Germinal center (tissue), 1 donor: ENCODE measurements around the gene AGFG1.
"Not testable (repeated sequence)": the region's sequence is repeated elsewhere in the genome, so short reads cannot be mapped to it uniquely, and the experiment has no call there.

Experiments
- DNase-seq: peaks from one replicate; pipeline ENCODE4 v3.0.0; 2012; ENCODE audit warnings: mixed read lengths, low spot score

Gene AGFG1

DNA sequence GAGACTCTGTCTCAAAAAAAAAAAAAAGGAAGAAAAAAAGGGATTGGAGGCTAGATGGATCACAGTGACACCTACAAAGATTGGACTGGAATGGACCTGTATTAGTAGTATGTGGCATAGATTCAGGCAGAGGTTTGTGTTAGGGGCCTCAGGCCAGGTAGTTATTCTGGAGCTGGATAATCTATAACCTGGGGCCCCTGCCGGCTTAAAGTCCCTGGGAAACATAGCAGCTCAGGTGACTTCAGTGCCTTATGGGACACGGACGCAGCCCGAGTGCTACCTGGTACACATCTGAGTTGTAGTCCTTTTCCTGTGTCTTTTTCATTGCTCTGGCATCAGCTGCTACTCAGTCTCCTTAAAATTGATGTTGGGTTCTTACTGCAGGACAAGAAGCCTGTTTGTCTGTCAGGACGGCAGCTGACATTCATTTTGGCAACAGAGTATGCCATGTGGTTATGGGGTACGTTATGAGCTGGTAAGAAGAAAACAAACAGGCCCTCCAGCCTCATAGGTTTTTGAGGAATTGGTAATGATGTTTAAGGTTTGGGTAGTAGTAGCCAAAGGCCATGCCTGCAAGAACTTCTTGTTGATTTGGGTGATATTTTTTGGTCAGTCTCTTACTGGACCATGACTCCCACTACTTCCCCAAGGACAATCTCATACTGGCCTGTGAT lies 27.8 kb downstream of the AGFG1 start:
- no peak for DNase-seq

DNA sequence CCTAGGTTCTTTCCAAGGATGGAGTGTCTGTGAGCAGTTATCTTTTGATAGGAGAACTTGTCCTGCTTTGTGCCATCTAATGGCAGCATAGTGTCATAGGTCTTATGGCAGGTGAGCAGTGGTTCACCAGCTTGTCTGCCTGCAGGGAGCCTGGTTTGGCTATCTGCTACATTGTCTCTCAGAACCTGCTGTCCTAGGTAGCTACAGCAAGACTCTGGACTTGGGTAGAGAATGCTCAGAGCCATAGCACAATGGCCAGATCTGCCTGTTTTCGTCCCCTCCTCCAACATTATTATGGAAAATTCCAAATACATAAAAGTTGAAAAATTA lies 28.3 kb downstream of the AGFG1 start:
- no peak for DNase-seq

DNA sequence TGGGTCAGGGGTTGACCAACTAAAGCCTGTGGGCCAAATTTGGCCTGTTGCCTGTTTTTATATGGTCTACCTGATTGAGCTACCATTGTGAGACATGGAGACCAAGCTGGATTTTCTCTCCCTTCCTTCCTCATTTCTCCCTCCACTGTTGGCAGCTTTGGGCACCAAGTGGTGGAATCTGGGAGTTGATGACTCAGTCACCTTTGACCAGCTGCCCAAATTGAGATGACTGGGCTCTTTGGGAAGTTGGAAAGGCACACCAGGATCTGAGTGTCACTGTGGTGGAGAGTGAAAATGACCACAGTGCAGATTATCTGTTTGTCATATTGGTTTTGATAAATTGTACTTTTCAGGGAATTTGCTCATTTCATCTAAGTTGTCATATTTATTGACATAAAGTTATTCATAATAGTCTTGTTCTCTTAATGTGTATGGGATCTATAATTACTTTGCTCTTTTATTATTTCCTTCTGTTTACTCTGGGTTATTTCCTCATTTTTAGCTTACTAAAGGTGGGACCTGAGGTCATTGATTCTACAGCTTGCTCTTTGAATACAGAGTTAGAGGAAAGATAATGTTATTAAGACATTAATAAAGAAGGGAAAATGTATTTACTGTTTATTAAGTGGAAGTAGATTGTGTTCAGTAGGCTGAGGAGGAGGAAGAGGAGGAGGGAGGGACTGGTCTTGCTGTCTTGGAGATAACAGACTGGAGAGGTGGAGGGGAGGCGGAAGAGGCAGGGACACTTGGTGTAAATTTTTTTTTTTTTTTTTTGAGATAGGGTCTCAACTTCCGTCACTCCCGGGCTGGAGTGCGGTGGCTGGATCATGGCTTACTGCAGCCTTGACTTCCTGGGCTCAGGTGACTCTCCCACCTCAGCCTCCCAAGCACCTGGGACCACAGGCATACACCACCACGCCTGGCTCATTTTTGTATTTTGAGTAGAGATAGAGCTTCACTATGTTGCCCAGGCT lies 31.8 kb downstream of the AGFG1 start:
- no peak for DNase-seq

DNA sequence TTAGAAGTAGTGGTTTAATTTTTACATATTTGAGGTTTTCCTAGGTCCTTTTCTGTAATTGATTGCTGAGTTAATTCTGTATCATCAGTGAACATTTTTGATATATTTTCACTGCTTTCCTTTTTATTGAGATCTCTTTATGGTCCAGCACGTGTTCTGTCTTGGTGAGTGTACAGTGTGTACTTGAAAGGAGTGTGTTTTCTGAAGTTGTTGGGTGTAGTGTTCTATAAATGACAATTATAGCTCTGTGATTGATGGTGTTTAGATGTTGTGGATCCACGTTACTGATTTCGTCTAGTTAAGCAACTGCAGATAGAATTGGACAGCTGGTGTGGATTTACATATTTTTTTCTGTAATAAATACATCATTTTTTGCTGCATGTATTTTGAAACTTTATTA lies 32.7 kb downstream of the AGFG1 start:
- DNase-seq, result no peak

DNA sequence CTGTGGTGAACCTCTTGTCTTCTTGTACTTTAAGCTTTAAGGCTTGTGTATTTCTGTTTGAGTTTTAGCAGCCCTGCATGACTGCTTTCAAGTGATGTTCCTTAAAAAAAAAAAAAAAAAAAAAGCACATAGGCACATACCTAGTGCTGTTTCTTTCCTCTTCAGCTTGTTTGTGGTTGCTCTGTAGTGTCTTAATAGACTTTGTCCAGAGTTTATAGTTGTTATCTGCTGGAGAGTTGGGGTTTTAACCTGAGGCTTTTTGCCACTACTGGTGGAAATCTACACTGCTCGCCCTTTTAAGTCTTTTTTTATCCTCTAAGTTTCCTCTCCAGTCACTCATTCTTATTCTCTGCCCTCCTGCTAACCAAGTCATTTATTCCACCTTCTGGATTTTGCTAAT lies 34.5 kb downstream of the AGFG1 start:
- no peak for DNase-seq

DNA sequence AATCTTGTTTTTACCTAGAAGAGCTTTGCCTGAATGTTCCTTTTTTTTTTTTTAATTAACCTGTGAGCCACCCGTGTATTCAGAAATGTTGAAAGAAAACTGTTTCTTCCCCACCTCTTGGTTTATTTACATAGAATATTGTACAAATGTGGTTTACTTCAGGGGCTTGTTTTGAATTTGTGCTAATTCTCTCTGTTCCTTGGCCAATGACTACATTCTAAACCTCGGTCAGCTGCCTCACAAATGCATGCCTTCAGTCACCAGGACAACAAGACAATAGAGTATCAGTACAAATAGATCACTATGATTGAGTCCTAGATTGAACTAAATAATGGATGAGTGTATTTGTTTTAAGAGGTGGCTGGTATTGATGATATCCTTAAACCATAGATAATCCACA lies 36.0 kb downstream of the AGFG1 start:
- DNase-seq, result peak; percentile 14

DNA sequence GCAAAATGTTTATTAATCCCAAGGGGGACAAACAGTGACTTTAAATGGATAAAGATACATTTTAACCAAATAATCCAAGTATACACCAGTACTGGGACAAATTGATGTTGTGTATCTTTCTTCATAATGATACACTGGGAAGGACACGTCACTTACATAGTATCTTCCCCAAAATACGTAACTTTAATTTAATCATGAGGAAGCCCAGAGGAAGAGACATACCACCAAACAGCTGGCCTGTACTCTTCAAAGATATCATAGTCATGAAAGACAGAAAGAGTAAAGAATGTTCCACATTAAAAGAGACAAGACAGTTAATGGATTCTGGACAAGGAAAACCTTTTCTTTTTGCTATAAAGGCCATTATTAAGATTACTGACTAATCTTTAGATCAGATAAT lies 37.1 kb downstream of the AGFG1 start:
- no peak for DNase-seq

DNA sequence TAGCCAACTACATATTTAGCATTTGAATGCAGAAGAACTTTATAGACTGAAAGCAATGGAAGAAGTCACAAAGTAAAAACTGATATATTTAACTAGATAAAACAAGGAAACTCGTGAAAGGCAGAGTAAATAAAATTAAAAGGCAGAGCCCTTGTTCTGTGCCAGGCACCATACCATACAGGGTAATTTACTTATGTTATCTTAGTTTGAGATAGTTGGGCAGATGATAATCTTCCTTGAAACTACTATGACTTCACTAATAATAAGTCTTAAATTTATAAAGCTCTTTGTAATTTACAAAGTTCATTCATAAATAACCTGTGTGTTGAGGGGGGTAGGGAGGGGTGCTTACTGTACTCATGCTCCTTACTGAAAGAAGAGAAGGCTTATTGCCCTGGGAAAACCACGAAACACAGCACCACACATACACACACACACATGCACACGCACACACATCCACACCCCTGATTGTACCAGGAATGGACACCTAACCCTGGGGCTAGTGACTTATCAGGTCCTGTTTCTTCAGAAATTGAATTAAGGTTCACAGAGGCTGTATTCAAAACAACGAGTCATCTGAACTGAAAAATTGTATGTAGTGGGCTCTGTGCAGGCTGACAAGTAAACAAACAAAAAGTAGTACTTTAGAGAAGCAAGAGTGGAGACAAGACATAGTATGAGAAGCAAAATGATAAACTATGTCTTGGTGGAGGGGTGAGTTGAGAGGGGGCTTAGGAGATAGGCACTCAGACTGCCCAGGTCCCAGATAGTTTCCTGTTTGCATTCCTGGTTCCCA lies 38.1 kb downstream of the AGFG1 start:
- DNase-seq, result no peak

DNA sequence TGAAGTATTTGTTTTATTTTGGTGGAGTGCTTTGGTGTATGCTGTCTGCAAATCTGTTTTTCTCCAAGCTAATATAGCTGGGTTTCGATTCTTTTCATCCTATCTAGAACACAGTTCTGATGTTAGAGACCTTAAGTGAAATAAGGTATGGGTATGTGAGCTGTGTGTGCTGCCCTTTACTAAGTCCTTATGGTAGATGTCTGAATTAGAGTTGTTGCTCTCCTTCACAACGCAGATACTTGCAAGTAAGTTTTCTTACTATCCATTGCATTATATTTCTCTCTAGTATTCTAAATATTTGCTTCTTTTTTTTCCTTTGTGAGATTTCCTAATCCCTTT lies 38.6 kb downstream of the AGFG1 start:
- no peak for DNase-seq

DNA sequence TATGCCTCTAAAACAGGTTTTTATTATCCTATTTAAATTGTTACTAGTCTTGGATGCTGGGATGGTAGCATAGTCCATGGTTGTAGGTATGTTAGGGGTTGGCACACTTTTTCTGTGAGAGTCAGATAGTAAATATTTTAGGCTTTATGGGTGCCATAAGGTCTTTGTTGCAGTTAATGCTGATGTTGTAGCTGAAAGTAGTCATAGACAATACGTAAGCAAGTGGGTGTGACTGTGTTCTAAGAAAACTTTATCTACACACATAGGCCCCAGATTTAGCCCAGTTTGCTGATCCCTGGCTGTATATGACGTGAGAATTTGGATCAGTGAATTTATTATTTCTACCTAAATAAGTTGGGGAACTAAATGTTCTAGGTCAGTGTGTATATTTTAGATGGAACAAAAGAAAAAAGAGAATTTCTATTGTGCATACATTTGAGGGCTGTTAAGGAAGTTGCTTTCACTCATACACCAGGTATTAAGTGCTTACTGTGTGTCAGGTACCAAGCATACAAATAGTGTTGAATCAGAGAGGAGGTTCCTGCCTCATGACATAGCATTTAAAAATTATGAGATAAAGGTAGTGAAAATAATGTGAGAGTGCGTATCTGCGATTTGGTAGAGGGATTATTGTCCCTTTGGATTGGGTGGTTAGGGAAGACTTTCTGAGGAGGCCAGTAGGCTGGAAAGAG lies 39.4 kb downstream of the AGFG1 start:
- no peak for DNase-seq

DNA sequence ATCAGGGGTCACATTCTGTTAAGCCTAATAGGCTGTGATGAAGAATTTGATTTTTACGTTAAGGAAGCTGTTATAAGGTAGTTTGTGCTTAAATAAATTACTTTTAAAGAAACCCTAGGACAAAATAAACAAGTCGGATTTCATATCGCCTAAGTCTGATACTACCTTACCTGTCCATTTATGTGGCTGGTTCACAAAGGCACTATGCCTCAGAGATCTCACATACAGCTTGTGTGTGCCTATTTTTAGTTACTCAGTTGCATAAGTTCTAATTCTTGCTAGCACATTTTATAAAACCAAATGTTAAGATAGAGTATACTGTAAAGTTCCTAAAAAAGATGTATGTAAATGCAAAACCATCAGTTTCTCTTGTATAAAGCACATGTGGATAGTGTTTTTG lies 40.0 kb downstream of the AGFG1 start:
- DNase-seq, result no peak

DNA sequence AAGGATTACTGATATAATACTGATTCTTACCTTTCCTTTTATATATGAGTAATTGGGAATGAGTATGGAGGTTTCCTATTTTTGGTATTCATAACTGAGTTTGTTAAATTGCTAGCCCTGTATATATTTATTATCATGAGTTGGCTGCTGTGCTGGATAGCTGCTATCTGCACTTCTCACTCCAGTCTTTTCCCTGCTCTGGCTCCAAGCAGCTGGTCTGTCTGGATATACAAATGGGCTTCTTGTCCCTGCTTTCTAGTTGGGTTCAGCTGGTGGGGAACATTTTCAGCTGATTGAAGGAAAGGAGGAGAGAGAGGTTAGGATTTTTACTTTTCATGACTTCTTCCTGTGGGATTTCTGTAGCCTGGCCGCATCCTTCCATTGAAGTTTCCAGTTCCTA lies 41.2 kb downstream of the AGFG1 start:
- no peak for DNase-seq

DNA sequence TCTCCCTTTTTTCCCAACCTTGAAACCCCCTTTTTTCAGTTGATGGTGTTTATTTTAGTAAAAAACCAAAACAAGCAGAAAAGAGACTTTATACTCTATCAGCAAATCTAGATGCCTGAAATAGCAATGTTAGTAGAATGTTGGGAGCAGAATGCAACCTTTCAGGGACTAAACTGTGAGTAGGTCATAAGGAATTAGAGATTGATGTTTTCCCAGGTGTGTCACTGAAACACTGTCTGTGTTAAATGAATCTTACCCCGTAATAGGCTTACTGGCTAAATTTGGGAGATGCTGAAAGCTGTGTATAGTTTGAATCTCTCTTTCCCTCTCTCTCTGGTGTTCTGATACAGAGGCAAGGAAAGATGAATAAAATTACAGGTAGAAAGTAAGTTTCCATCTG lies 43.8 kb downstream of the AGFG1 start:
- DNase-seq, result no peak

DNA sequence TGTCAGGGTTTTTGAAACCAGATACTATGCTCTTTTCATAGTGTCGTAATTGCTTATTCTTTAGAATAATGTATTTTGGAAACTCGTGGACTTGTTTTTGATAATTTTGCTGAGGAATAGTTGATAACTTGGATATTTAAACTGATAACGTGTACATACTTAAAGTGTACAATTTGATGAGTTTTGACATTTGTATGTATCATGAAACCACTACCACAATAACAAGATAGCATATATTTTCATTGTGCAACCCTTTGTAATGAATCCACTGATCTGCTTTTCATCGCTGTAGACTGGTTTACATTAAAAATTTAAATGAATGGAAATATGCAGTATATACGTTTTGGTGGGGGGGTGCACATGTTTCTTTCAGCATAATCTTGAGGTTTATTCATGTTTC lies 45.8 kb downstream of the AGFG1 start:
- DNase-seq, result no peak

DNA sequence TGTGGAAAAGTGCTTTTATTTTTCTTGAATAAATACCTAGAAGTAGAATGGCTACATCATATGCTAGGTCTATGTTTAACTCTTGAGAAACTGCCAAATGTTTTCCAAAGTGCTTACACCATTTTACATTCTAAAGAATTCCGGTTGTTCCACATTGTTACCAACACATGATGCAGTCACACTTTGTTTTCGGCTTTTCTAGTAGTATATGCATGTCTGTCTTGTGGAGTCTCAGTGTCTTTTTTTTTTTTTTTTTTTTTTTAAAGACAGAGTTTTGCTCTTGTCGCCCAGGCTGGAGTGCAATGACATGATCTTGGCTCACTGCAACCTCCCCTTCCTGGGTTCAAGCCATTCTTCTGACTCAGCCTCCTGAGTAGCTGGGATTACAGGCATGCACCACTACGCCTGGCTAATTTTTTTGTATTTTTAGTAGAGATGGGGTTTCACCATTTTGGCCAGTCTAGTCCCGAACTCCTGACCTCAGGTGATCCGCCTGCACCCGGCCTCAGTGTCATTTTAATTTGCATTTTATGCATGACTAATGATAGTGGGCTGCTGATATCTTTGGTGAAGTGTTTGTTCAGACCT lies 46.4 kb downstream of the AGFG1 start:
- not testable (repeated sequence) for DNase-seq

DNA sequence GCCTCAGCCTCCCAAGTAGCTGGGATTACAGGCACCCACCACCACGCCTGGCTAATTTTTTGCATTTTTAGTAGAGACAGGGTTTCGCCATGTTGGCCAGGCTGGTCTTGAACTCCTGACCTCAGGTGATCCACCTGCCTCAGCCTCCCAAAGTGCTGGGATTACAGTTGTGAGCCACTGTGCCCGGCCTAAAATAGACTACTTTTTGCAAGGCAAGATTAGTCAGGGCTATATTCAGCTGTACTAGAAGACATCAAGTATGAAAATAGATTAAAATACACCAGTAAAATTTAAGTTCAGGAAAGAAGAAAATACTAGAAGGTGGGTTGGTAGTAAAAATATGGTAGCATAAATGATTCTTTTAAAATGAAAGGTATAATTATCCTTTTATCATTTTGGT lies 49.2 kb downstream of the AGFG1 start:
- DNase-seq, result not testable (repeated sequence)

DNA sequence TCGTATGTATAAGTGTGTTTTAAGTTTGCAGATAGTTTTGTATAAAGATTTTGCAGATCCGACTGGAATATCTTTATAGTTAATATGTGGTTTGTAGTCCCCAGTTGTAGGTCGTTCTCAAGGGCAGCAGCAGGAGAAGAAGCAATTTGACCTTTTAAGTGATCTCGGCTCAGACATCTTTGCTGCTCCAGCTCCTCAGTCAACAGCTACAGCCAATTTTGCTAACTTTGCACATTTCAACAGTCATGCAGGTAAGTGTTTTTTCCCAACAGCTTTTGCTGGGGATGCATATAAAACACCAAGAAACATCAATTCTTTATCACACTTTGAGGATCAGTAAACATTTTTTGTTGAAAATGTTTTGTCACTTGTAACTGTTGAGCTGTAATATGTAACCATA lies 52.7 kb downstream of the AGFG1 start:
- DNase-seq, result no peak

DNA sequence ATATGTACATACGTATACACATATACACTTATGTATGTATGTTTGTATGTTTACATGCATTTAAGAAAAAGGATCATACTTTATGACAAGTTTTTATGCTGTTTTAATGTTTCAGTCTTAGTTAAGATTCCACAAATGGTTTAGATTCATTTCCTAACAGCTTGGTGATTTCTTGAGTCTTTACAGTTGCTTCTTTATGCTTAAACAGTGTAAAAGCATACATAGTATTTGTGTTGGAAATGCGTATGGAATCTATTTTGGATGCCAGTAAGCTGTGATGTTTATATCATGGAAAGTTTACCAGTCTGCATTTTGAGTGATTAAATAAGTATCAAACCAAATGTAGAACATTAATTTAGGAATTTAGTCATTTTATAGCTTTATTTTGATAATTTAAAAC lies 55.4 kb downstream of the AGFG1 start:
- DNase-seq, result no peak

DNA sequence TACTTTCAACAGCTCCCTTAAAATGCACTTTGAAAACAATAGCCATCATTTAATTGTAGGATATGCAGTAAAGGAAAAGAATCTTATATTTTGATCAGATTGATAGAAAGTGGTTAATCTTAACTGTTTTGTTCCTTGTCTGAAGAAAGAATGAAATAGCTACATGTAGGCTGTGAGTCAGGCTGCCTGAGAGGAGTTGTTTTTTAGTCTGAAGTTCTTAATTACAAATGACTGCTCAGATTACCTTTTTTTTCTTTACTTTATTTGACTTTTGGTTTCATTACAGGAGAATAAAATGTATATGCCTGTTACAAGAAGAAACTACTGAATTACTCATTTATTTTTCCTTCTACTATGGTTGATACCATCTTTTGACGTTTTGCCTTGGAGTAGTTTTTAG lies 56.8 kb downstream of the AGFG1 start:
- no peak for DNase-seq

DNA sequence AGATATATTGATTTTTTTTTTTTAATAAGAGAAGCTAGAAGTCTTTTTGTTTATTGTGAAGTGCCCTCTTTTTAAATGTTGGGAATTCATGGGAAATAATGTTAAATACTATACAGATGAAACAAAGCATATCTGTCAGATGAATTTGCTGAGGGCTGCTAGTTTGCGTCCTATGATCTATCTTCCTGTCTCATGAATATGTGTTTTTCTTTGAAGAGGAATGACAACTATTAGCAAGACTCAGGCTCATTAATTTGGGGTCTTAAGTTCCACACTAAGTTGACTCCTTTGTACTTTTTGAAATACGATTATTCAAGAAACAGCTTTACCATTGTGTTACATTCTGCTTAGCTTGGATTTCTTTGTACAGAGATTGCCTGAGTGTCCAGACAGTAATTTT lies 57.9 kb downstream of the AGFG1 start:
- DNase-seq, result no peak

DNA sequence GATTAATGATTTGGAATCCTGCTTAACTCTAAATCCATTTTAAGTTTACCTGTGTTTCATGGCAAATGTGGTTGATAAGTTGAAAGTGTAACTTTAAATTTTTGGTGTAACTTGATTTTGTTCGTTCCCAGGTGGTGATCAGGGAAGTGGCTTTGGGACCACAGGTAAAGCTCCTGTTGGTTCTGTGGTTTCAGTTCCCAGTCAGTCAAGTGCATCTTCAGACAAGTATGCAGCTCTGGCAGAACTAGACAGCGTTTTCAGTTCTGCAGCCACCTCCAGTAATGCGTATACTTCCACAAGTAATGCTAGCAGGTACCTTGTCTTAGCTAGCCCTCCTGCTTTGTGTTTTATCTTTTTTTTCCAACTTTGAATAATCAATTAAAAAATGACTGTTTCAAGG lies 62.8 kb downstream of the AGFG1 start:
- DNase-seq, result no peak

DNA sequence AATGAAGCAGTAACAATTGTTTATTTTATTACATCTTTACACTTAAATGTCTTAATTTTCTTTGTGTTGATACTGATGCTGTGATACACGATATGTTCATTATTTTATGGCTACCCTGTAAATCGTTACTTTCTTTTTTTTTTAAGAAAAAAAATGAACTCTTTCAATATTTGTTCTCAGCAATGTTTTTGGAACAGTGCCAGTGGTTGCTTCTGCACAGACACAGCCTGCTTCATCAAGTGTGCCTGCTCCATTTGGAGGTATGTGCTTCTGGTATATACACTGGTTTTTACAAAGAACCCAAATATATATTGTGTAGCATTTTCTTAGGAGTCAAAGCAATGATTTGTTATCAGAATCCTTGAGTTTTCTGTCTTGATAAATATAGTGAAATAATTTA lies 64.5 kb downstream of the AGFG1 start:
- DNase-seq, result no peak
